ENCODE measurements around the gene FMN2.

DNA sequence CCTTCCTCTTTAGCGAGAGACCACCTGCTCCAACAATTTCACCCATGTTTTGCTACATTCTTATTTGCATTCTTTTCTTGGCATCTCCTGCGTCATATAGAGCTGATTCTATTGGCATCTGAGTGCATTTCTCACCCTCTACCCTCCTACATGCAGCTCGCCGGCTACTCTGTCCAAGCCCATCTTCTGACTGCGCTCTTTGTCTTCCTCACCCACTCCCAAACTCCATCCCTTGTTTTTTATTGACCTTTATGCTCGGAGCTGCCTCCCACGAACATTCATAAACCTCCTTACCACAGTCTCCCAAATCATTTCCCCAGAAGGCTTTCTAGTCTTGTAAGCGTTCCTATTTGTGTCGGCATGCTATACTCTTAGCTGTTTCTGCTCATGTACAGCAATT is 33.6 kb upstream of the FMN2 start:
- no peak for TF ChIP-seq POLR2AphosphoS5 (IDR thresholded peaks at IDR 0.05)
- TF ChIP-seq, protein P1, sequence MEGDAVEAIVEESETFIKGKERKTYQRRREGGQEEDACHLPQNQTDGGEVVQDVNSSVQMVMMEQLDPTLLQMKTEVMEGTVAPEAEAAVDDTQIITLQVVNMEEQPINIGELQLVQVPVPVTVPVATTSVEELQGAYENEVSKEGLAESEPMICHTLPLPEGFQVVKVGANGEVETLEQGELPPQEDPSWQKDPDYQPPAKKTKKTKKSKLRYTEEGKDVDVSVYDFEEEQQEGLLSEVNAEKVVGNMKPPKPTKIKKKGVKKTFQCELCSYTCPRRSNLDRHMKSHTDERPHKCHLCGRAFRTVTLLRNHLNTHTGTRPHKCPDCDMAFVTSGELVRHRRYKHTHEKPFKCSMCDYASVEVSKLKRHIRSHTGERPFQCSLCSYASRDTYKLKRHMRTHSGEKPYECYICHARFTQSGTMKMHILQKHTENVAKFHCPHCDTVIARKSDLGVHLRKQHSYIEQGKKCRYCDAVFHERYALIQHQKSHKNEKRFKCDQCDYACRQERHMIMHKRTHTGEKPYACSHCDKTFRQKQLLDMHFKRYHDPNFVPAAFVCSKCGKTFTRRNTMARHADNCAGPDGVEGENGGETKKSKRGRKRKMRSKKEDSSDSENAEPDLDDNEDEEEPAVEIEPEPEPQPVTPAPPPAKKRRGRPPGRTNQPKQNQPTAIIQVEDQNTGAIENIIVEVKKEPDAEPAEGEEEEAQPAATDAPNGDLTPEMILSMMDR (IDR thresholded peaks at IDR 0.05): no peak
